ENCODE results near the gene LTA. TPM values are rescaled to one million over a fixed set of nuclear protein-coding genes. Genes with fewer than 3 reads are reported as not detected.

LTA gene
- polyA plus RNA-seq, 1 donor (not counting 4 experiments of a cell fraction or from before 2014, with no cell fraction given) = 0.04 TPM

GRCh38 chr6:31543639-31544038 lies 28.4 kb upstream of the LTA start:
- TF ChIP-seq EZH2 (IDR thresholded peaks at IDR 0.05; ENCODE audit: low read length) (no peak), CTCF (optimal IDR thresholded peaks at IDR 0.05 in 1 of 3, IDR thresholded peaks at IDR 0.05 in 1 of 3, conservative IDR thresholded peaks at IDR 0.05 in 1 of 3; ENCODE audit: extremely low read depth in 1 of 3, insufficient read depth in 2 of 3, low read length in 3 of 3) (no peak)
- H3K9me3 ChIP-seq (ENCODE audit: control insufficient read depth, low read depth, low read length) = no peaks in the 10 kb centered on the region
- peaks cover 34% of the 10 kb centered on the region for H3K4me1 ChIP-seq (ENCODE audit: control insufficient read depth, extremely low read depth, insufficient read depth, low read length)
- peaks cover 40% of the 10 kb centered on the region for H3K79me2 ChIP-seq (ENCODE audit: control insufficient read depth, insufficient read depth, low read length)
- peaks cover 9 to 25% of the 10 kb centered on the region in 2 experiments for H3K36me3 ChIP-seq (ENCODE audit: control insufficient read depth in 2 of 2, extremely low read depth in 1 of 2, insufficient read depth in 2 of 2, low read length in 2 of 2)
- peaks cover 24% of the 10 kb centered on the region for H4K20me1 ChIP-seq (ENCODE audit: control insufficient read depth, extremely low read depth, insufficient read depth, low read length)
- no peaks in the 10 kb centered on the region for H3K9me1 ChIP-seq (ENCODE audit: control insufficient read depth, extremely low read depth, insufficient read depth, low read length)
- no peak overlapping the region for H3K4me3 ChIP-seq (ENCODE audit: control insufficient read depth in 2 of 3, extremely low read depth in 1 of 3, insufficient read depth in 2 of 3, low read depth in 1 of 3, low read length in 3 of 3)
- H3K9ac ChIP-seq (ENCODE audit: control insufficient read depth, extremely low read depth, insufficient read depth, low read length) = no peak overlapping the region
- no peak overlapping the region for H2AFZ ChIP-seq (ENCODE audit: control insufficient read depth, low read length)
- no peak for FAIRE-seq
- H3K27ac ChIP-seq (ENCODE audit: control insufficient read depth, insufficient read depth, low read length) = no peak overlapping the region
- H3K27me3 ChIP-seq (ENCODE audit: control insufficient read depth, extremely low read depth, insufficient read depth, low read length) = no peaks in the 10 kb centered on the region
- H3K4me2 ChIP-seq (ENCODE audit: control insufficient read depth, extremely low read depth, insufficient read depth, low read depth, low read length) = no peak overlapping the region
- no peak for DNase-seq (ENCODE audit: low read depth, low spot score)
- dilution Hi-C loops (cut with MboI; ENCODE audit: extremely low pct_ligation_motif_present, low sequenced_read_pairs) = no loop called here

GRCh38 chr6:31544676-31545075 lies 27.4 kb upstream of the LTA start:
- no peak overlapping the region for H3K27ac ChIP-seq (ENCODE audit: control insufficient read depth, insufficient read depth, low read length)
- H2AFZ ChIP-seq (ENCODE audit: control insufficient read depth, low read length) = no peak overlapping the region
- dilution Hi-C loops (cut with MboI; ENCODE audit: extremely low pct_ligation_motif_present, low sequenced_read_pairs) = no loop called here
- H3K27me3 ChIP-seq (ENCODE audit: control insufficient read depth, extremely low read depth, insufficient read depth, low read length) = no peaks in the 10 kb centered on the region
- no peak for DNase-seq (ENCODE audit: low read depth, low spot score)
- H3K36me3 ChIP-seq (ENCODE audit: control insufficient read depth in 2 of 2, extremely low read depth in 1 of 2, insufficient read depth in 2 of 2, low read length in 2 of 2) = peaks cover 7 to 23% of the 10 kb centered on the region in 2 experiments
- no peaks in the 10 kb centered on the region for H3K9me3 ChIP-seq (ENCODE audit: control insufficient read depth, low read depth, low read length)
- no peak for TF ChIP-seq CTCF (optimal IDR thresholded peaks at IDR 0.05 in 1 of 3, IDR thresholded peaks at IDR 0.05 in 1 of 3, conservative IDR thresholded peaks at IDR 0.05 in 1 of 3; ENCODE audit: extremely low read depth in 1 of 3, insufficient read depth in 2 of 3, low read length in 3 of 3)
- H3K79me2 ChIP-seq (ENCODE audit: control insufficient read depth, insufficient read depth, low read length) = peaks cover 34% of the 10 kb centered on the region
- peaks cover 24% of the 10 kb centered on the region for H3K4me1 ChIP-seq (ENCODE audit: control insufficient read depth, extremely low read depth, insufficient read depth, low read length)
- FAIRE-seq = no peak
- H3K4me2 ChIP-seq (ENCODE audit: control insufficient read depth, extremely low read depth, insufficient read depth, low read depth, low read length) = no peak overlapping the region
- H3K9ac ChIP-seq (ENCODE audit: control insufficient read depth, extremely low read depth, insufficient read depth, low read length) = no peak overlapping the region
- H4K20me1 ChIP-seq (ENCODE audit: control insufficient read depth, extremely low read depth, insufficient read depth, low read length) = peaks cover 13% of the 10 kb centered on the region
- H3K9me1 ChIP-seq (ENCODE audit: control insufficient read depth, extremely low read depth, insufficient read depth, low read length) = no peaks in the 10 kb centered on the region
- H3K4me3 ChIP-seq (ENCODE audit: control insufficient read depth in 2 of 3, extremely low read depth in 1 of 3, insufficient read depth in 2 of 3, low read depth in 1 of 3, low read length in 3 of 3) = no peak overlapping the region

Data from keratinocyte (primary cell).